Daoy (cell line): ENCODE data around the gene PCCA. TPM values are rescaled to one million over a fixed set of nuclear protein-coding genes. Genes with fewer than 3 reads are reported as not detected.
"Not testable (repeated sequence)": the region's sequence is repeated elsewhere in the genome, so short reads cannot be mapped to it uniquely, and the experiment has no call there.

Experiments
- DNase-seq: peaks from one replicate; pipeline ENCODE4 v3.0.0-alpha.2; 2015; ENCODE audit warnings: low read depth
- total RNA-seq: library from RNA; depleted of rRNA; stranded (reverse); fragments of >200 nt; shearing (Covaris generic); gene quantifications from 2 replicates; pipeline ENCODE4 v1.2.3, GENCODE V29; 2014

PCCA gene
- total RNA-seq, 1 experiment from 2014 or later = 6.2 TPM

DNA sequence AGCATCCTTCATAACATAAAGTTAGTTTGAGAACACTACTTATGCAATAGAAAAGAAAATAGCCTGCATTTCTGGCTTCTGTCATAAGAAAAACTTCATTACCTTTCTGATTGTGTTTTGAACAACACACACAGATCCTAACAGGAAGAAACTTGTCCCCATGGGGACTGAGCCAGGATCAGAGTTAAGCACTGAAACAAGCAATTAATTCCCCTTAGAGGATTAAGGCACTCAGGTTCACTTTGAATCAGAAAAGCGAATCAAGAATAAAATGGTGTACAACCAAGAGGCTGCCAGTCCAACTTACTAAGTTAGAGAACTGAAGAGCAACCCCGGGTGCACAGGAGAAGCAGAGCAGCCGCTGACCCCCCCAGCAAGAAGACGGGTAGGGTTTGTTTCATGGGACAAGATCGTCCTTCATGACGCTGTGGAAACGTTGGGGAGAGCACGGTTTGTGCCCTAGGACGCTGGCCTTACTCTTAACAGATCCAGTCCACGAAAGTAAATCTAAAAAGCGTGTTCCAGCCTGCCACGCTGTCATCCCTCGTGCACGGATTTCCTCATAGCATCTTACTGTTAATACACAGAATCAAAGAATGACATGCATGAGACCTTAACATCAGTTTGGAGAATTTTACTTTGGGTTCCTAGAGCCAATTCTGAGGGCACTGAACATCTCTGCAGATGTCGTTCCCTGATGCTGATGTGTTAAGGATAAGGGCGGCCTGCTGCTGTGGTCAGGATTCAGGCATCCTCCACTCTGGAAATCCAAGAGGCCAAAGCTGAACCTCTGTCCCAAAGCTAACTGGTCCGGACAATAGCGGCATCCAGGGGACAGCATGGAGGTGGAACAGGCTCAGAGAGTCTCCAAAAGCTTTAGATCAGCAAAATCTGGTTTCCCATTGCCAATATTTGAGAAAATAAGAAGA lies 453.3 kb downstream of the PCCA start:
- no peak for DNase-seq

DNA sequence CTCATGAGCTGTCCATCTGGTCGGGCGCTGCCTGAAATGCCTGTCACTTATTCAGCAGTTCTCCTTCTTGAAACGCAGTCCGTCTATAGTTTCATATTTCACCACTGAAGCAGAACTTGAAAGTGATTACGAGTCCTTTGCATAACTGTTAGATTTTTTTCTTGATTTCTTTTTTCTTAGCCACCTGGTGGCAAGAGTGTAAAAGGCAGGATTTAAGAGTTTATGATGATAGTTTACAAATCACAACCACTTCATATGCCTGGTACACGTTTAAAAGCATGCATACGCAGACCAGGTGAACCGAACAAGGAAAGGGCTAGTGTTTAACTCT lies 453.9 kb downstream of the PCCA start:
- DNase-seq = peak; percentile 5

DNA sequence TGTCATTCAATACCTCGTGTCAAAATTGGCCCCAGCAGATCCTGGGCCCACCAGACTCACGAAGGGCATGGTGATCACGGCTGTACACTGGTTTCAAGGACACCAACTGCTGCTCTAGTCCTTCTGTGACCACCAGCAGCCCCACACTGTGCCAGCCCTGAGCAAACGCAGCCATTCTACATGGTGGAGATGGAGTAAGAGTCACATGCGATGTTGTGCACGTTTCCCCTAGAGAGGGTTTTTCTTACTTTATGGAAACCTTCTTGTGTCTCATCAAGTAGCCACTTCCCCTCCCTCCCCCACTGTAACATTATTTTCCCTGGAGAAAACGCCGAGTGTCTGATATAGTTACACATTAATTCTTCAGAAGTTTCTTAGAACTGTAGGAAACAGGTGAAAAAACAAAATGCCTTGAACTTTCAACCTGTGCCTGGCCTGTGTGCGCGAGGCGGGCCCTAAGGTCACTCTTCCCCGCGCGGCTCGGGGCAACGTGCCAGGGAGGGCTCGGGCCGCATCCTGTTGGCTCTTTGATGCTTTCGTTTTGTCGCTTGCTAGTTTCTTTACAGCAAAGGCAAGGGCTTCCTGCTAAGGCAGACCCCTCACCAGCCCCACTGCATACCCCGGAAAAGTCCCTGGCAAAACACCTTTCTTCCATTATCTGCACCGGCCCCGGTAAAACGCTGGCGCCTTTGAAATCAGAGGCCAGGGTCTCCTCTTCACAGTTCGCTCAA lies 455.1 kb downstream of the PCCA start:
- no peak for DNase-seq

DNA sequence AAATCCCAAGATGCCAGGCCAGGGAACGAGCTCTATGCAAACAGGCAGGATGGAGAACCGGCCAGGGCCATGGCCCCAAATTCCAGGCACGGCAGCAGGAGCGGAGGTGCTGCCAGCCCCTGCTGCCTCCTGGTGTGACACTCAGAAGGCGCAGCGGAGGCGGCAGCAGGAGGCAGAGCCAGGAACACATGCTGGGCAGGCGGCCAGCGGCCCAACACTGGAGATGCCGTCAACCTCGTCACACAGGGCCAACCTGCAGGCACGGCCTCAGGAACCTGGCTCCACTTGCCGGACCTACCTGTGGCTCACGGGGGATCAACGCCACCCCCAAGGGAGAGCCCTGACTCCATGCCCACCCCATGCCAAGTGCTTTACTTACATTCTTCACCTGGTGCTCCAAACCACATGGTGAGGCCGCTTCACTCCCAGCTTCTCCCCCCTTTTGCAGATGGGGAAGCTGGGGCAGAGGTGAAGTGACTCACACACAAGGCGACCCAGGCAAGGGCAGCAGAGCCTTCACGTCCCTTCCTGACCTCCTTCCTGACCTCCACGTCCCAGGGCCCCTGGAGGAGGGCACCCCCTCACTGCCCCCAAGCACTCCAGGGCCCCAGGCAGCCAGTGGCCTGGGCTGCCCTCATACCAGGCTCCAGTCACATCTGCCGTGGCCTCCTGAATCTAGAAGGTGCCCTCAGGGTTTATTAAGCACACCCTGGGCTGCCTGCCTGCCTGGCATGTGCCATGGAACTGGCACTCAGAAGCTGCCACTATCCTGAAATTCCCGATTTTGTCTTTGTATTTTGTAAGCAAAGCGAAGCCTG lies 456.2 kb downstream of the PCCA start:
- no peak for DNase-seq

DNA sequence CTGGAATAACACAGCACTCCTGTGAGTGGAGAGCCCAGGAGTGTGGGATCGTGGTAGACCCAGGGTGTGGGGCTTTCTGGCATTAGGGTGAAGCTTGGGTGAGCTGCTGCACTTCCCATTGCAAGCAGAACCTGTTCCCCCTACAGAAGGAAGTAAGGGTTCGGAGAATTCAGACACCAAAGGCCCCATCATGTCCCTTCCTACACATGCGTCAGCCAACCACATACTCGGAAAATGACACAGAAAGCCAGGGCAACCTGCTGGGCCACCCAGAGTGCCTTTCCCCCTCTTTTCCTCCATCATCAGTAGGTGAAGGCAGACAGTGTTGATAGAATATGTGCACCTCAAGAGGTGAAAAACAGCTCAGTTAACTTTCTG lies 456.8 kb downstream of the PCCA start:
- DNase-seq = no peak

DNA sequence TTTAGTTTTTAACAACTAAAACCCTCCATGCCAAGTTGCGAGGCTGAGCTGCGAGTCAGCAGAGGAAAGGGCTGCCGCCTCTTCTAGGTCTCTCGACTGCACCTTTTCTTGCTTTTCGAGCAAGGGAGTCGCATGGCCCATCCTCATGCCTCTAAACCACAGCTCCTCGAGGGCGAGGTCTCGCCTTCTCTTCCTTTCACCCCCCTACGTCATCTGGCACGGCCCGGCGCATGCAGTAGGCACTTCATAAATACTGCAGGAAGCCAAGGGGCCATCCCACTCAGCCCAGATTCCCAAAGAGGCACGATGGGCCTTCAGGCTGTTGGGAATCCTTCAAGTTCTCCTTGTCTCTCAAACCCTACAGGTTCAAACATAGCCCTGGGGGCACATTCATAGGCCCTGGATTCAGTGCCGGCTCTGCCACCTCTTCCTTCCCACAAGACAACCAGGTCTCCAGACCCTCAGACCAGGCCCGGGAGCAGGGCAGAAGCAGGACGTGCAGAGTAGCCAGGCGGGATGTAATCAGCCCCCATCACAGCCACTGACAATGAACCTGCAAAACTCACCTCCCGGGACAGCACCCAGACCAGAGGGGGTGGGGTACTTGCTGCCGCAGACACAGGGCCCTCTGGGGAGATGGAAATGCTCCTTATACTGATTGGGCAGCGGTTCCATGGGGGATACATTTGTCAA lies 458.0 kb downstream of the PCCA start:
- no peak for DNase-seq

DNA sequence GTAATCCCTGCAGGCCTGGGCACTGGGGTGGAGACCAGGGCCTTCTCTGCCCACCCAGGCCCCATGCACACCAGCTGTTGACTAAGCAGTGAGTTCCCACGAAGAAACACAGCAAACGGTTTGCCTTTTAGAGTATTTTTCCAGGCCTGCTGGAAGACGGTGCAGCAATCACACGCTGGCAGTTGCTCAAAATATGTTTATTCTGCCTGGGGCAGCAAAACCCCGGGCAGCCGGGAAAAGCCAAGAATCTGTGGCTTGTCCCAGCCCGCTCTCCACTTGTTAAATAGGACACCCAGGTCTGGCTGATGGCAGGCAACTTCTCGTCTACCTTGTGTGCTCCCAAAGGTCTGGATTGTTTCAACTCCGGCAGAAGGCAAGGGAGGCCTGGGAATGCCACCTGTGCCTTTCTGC lies 458.9 kb downstream of the PCCA start:
- DNase-seq = no peak

DNA sequence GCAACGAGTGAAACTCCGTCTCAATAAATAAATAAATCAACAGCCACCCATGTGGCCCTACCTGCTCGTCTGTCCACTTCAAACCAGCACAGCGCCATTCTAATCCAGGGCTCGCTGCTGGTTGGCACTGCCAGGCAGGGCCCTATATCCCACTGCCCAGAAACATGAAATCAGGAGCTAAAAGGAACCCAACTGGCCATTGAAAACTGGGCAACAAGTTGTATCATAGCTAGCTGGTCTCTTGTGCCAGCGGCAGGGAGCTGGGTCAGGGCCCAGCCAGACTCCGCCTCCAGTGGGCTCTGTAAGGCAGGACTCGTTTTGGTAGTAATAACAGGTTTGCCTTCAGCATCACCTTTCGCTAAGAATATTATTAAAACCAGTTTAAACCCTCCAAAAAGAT lies 460.4 kb downstream of the PCCA start:
- no peak for DNase-seq

DNA sequence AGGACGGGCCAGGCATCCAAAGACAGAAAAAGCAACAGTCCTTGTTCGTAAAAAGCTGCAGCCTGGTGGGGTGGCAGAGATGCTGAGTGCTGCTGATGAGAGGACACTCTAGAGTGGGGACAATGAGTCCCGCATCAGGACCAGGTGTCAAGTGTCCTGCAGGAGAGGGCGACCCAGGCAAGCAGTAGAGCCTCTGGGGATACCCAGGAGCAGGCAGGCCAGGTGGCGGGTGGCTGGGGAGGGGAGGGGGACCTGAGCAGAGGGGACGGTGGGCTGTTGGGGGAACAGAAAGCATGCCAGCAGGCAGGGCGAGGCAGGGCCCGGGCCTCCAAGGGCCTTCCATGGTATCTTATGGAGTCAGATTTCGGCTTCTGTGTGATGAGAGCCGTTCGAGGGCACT lies 463.9 kb downstream of the PCCA start:
- no peak for DNase-seq

DNA sequence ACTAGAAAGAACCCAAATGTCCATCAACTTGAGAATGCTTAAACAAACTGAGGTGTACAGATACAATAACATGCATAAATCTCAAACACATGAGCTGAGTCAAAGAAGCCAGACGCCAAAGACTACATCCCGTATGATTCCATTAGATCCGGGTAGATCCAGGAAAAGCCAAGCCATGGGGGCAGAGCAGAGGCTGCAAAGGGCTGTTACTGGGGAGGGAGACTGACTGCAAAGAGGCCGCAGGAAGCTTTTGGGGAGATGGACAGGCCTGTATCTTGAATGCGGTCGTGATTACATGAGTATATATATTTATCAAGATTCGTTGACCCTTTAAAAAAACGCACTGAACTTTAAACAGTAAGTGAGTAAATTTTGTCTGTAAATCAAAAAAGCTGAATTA lies 471.0 kb downstream of the PCCA start:
- no peak for DNase-seq

DNA sequence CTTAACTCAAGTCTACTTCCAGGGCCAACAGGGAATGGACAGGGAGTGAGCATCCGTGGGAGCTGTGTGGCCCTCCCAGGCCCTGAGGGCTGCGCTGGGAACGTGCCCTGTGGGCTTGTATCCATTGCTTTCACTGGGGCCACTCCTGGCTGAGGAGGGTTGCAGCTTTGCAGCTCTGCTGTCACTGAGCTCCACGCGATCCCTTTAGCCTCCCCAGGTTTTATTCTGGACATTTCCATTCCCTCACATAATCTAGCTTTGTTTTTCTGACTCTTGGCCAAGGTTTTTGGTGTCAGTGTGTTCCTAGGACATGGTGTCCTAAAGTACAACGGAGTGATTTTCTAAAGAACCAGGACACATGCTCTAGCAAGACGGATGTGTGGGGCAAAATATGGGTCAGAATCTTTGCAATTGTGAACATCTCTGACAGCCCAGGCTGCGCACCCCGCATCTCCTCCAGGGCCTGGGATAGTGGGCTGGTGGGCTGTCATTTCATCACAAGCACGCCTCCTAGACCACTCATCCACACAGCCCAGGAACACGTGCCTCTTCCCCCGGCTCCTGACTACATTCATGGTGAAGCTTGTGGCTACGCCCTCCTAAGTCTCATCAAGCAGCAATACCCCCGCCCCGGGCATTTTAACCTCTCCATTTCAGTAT lies 471.7 kb downstream of the PCCA start:
- DNase-seq = no peak

DNA sequence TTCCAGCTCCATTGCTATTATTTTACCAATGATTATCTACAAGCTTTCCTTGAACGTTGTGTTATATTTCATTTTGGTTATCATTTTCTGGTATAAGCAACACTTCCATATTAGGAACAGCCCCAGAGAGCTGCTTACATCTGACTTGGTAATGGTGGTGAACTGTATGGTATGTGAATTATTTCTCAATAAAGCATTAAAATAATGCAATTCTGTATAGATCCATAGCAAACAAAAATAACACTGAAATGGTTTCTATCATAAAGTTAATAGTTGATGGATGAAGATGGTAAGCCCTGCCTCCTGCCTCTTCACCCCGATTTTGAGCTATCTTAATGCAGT lies 472.2 kb downstream of the PCCA start:
- no peak for DNase-seq

DNA sequence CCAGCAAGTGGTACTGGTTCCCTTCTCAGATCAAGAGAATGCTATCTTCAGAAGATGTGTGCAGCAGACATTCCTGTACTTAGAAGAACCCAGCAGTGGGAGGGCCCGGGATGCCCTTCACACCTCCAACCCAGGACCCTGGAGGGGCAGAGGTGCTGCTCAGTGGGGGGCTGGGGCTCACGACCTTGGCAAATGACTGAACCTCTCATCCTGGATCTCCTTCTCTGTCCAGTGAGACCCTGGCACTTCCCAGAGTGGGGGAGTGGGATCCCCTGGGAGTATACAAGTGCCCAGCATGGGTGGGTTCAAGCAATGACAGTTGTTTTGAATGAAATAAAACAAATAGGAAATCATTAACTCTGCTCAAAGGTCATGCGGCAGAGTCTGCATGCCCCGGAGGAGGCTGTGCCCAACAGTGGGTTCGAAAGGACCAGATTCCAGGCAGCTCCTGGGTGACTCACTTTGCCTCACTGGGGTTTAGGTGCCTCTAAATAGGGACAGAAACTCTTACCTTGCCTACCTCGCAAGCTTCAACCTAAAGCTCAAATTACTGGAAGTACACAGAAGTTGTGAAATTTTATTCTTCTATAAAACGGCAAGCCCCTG lies 472.8 kb downstream of the PCCA start:
- DNase-seq = no peak

DNA sequence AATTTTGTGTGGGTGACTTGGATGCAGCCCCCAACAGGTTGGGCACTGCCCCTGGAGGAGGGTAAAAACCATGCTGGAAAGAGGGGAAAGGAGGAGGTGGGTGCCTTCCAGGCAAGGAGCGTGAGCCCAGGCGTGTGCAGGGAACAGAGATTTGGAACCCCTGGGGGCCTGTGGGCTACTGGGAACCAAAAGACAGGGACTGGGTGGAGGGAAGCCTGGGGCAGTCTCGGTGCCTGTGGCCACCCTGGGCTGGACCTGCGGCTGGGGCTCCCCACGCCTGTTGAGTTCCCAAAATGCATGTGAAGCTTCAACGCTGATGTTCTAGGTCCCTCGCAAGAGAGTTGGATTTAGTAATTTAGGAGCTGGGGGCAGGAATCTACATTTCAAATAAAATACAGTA lies 474.9 kb downstream of the PCCA start:
- DNase-seq = no peak

DNA sequence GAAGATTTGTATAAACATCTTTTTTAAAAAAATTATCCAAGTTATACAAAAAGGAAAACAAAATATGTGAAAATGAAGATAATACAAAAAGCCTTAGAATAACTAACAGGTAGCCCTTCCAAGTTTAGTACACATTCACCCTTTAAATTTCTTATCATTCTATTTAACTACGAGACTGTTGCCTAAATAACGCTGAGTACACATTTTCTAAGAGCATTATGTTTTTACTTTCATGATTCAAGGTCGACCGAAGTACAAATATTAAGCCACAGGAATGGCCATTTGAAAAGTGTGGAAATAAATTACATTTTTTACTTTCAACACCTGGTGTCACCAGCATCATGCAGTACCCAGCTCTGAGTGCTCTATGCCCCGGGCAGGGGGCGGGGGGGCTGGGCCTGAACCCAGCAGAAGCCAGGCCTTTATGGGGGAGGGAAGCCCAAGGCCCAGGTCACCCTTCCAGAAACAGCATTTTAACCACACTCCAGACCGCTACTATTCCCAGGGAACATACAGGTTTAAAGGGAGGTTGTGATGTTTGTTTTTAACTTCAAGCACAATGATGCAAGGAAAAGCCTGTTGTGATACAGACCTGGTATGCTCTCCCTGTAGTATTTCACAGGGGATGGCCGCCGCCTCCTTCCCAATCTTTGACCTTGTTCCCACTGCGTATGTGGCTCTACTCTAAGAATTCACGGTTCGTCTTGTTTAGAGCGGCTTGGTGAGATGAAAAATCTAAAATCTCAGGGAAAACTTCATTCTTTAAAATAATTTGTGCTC lies 475.7 kb downstream of the PCCA start:
- DNase-seq = no peak

DNA sequence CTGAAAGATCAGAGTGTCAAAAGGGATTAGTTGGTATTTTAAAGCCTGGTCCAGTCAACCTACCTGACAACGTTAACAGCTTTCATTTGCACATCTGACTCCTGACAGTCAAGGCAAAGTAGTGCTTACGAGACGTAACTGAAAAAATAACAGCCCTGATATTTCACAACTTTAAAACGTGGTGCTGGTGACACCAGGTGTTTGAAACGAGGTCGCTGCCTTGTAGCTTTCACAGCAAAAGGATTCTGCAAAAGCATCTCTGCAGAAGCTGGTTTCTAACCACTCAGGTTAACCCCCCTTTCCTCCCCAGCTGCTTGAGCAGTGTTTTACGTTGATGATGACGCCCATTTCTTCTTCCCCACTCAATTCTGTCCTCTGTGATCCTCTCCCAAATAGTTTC lies 476.4 kb downstream of the PCCA start:
- no peak for DNase-seq

DNA sequence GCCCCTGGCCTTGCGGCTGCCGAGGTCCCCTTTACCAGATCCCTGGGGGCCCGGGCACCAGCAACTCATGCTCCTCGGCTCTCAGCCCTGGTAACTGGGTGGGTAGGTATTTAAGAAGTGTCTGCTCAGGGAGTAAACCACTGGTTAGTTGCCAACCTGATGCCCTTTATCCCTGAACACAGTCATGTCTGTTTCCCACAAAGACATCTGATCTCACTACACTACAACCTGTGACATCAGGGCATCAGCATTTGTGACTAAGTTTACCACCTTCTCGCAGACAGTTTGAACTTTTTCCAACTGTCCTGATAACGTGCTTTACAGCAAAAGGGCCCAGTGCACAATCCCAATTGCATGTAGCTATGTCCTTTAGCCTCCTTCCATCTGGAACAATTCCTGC lies 477.6 kb downstream of the PCCA start:
- peak; percentile 37 for DNase-seq

DNA sequence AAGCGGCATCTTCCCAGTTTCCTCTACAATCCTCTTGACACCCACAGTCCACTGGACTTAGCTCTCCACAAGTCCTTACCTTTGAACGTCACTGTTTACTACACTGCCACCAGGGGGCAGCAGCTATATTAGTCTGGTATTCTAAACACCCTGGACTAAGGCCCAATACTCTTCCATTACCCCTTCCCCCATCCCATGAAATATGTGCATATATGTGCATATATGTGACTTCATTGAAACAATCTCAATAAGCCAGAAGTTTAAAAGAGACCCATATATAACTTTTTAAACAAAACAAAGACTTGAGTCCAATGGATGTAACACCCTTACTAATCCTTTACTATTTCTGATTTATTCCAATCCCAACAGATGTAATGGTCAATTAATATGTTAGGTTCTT lies 484.2 kb downstream of the PCCA start:
- DNase-seq = peak; percentile 54

DNA sequence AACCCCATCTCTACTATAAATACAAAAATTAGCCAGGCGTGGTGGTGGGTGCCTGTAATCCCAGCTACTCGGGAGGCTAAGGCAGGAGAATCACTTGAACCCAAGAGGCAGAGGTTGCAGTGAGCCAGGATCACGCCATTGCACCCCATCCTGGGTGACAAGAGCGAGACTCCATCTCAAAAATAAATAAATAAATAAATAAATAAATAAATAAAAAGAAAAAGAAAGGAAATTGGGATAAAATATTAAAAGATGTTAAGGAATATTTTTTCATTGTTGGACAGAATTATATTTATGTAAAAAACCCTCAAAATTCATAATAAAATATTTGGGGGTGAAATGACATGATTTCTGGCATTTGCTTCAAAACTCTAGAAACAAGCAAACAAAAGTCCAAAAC lies 488.3 kb downstream of the PCCA start:
- DNase-seq = not testable (repeated sequence)
